Epithelial cell of esophagus (primary cell): ENCODE measurements around the gene MMP19.
"Not testable (repeated sequence)": the region's sequence is repeated elsewhere in the genome, so short reads cannot be mapped to it uniquely, and the experiment has no call there.

Experiments
- DNase-seq: peaks from one replicate; pipeline ENCODE4 v3.0.0; 2010; ENCODE audit warnings: low read depth
- H3K4me3 ChIP-seq: 2 replicates; pipeline ENCODE4 v1.5.1; 2011; ENCODE audit warnings: mild to moderate bottlenecking, low read length, control low read depth
- CTCF ChIP-seq: IDR thresholded peaks from 2 replicates; pipeline ENCODE4 v1.5.1; 2011; ENCODE audit warnings: low read depth, mild to moderate bottlenecking, low read length, control low read depth, inconsistent platforms; ENCODE audit not compliant: insufficient read depth; ENCODE audit errors: missing control alignments

The MMP19 gene

GRCh38 chr12:55842681-55843429 is at the start of gene MMP19:
Gene MMP19, minus strand, starts transcription at chr12:55842936. Its CDS starts 106 bp downstream, at chr12:55842830.
- H3K4me3 ChIP-seq = no peak within 1 kb of the TSS
- DNase-seq = peak; percentile 72
- TF ChIP-seq CTCF = no peak

- DNase-seq = no peak
- H3K4me3 ChIP-seq = no peak overlapping the region
- no peak for TF ChIP-seq CTCF
Observed at GRCh38 chr12:55891310-55891709, 48.6 kb upstream of the MMP19 start.

GRCh38 chr12:55885113-55885512 is 42.4 kb upstream of the MMP19 start:
- no peak for DNase-seq
- no peak for TF ChIP-seq CTCF
- H3K4me3 ChIP-seq = no peak overlapping the region

GRCh38 chr12:55877824-55878223 is 35.1 kb upstream of the MMP19 start:
- H3K4me3 ChIP-seq = no peak overlapping the region
- TF ChIP-seq CTCF = no peak
- no peak for DNase-seq

- no peak for DNase-seq
- H3K4me3 ChIP-seq = no peak overlapping the region
- no peak for TF ChIP-seq CTCF
Observed at GRCh38 chr12:55875704-55876467, 33.1 kb upstream of the MMP19 start.

GRCh38 chr12:55874443-55874842 is 31.7 kb upstream of the MMP19 start:
- no peak overlapping the region for H3K4me3 ChIP-seq
- peak; percentile 47 for DNase-seq
- no peak for TF ChIP-seq CTCF

- H3K4me3 ChIP-seq, DNase-seq: not testable (repeated sequence)
Observed at GRCh38 chr12:55866454-55867004, 23.8 kb upstream of the MMP19 start.
